Dendritic cell treated with granulocyte-macrophage colony-stimulating factor and Interleukin-4, amounts not matched to agents 40 ng/mL and 50 ng/mL, for 4 days (primary cell): Measurements from ENCODE around the gene PORCN.

Source experiments
- H3K27ac Mint-ChIP-seq: one replicate; pipeline ENCODE4 v1.8.0; 2022; ENCODE audit warnings: mild to moderate bottlenecking, mixed read lengths
- H3K27me3 Mint-ChIP-seq: one replicate; pipeline ENCODE4 v1.8.0; 2022; ENCODE audit warnings: mild to moderate bottlenecking, mixed read lengths
- H3K36me3 Mint-ChIP-seq: one replicate; pipeline ENCODE4 v1.8.0; 2022; ENCODE audit warnings: low read depth, mixed read lengths
- H3K4me1 Mint-ChIP-seq: one replicate; pipeline ENCODE4 v1.8.0; 2022; ENCODE audit warnings: low read depth, mixed read lengths
- H3K4me3 Mint-ChIP-seq: one replicate; pipeline ENCODE4 v1.8.0; 2022; ENCODE audit warnings: mild to moderate bottlenecking, moderate library complexity, mixed read lengths
- H3K9me3 Mint-ChIP-seq: one replicate; pipeline ENCODE4 v1.8.0; 2022; ENCODE audit warnings: mixed read lengths
- intact Hi-C: fragments of 100-400 bp; cut with micrococcal nuclease; formaldehyde crosslinking; loops from one replicate; pipeline ENCODE4 v1.15.0; 2022

PORCN gene

GRCh38 chrX:48487362-48487798 lies 21.4 kb upstream of the PORCN start:
- H3K9me3 Mint-ChIP-seq = no peaks in the 10 kb centered on the region
- no peak overlapping the region for H3K4me3 Mint-ChIP-seq
- no peaks in the 10 kb centered on the region for H3K27me3 Mint-ChIP-seq
- H3K27ac Mint-ChIP-seq = peak overlapping the region; percentile 53
- intact Hi-C loops = no loop called here
- H3K36me3 Mint-ChIP-seq = peaks cover 20% of the 10 kb centered on the region
- H3K4me1 Mint-ChIP-seq = peaks cover 11% of the 10 kb centered on the region

- Mint-ChIP-seq H3K27me3 (no peaks in the 10 kb centered on the region), H3K4me3 (no peak overlapping the region), H3K36me3 (peaks cover 14% of the 10 kb centered on the region), H3K9me3 (no peaks in the 10 kb centered on the region), H3K27ac (peak overlapping the region; percentile 53), H3K4me1 (peaks cover 15% of the 10 kb centered on the region)
- intact Hi-C loops = no loop called here
These were observed 20.8 kb upstream of the PORCN start for GRCh38 chrX:48488034-48488433.

- no peaks in the 10 kb centered on the region for H3K9me3 Mint-ChIP-seq
- peaks cover 7% of the 10 kb centered on the region for H3K36me3 Mint-ChIP-seq
- intact Hi-C loops = no loop called here
- H3K4me3 Mint-ChIP-seq = no peak overlapping the region
- peak overlapping the region; percentile 20 for H3K27ac Mint-ChIP-seq
- H3K27me3 Mint-ChIP-seq = no peaks in the 10 kb centered on the region
- H3K4me1 Mint-ChIP-seq = peaks cover 15% of the 10 kb centered on the region
These were observed 19.5 kb upstream of the PORCN start for GRCh38 chrX:48489296-48489695.

GRCh38 chrX:48489892-48490291 lies 18.9 kb upstream of the PORCN start:
- intact Hi-C loops = no loop called here
- Mint-ChIP-seq H3K9me3 (no peaks in the 10 kb centered on the region), H3K27me3 (no peaks in the 10 kb centered on the region), H3K4me3 (no peak overlapping the region), H3K27ac (no peak overlapping the region), H3K4me1 (peaks cover 15% of the 10 kb centered on the region), H3K36me3 (peaks cover 7% of the 10 kb centered on the region)

- no peak overlapping the region for H3K27ac Mint-ChIP-seq
- peaks cover 7% of the 10 kb centered on the region for H3K36me3 Mint-ChIP-seq
- peaks cover 15% of the 10 kb centered on the region for H3K4me1 Mint-ChIP-seq
- H3K9me3 Mint-ChIP-seq = no peaks in the 10 kb centered on the region
- intact Hi-C loops = no loop called here
- H3K27me3 Mint-ChIP-seq = no peaks in the 10 kb centered on the region
- H3K4me3 Mint-ChIP-seq = no peak overlapping the region
These were observed 18.1 kb upstream of the PORCN start for GRCh38 chrX:48490661-48491060.

- peaks cover 15% of the 10 kb centered on the region for H3K4me1 Mint-ChIP-seq
- no peak overlapping the region for H3K4me3 Mint-ChIP-seq
- H3K27ac Mint-ChIP-seq = peak overlapping the region; percentile 75
- H3K36me3 Mint-ChIP-seq = peaks cover 6% of the 10 kb centered on the region
- H3K9me3 Mint-ChIP-seq = no peaks in the 10 kb centered on the region
- no peaks in the 10 kb centered on the region for H3K27me3 Mint-ChIP-seq
- intact Hi-C loops = no loop called here
These were observed 17.0 kb upstream of the PORCN start for GRCh38 chrX:48491809-48492208.

GRCh38 chrX:48492293-48492910 lies 16.4 kb upstream of the PORCN start:
- Mint-ChIP-seq H3K27ac (peak overlapping the region; percentile 75), H3K36me3 (peaks cover under 1% of the 10 kb centered on the region), H3K4me3 (no peak overlapping the region), H3K9me3 (no peaks in the 10 kb centered on the region), H3K27me3 (no peaks in the 10 kb centered on the region), H3K4me1 (peaks cover 11% of the 10 kb centered on the region)
- intact Hi-C loops = no loop called here

- intact Hi-C loops = no loop called here
- no peaks in the 10 kb centered on the region for H3K27me3 Mint-ChIP-seq
These were observed 14.9 kb upstream of the PORCN start for GRCh38 chrX:48493890-48494364.

GRCh38 chrX:48496660-48497059 lies 12.1 kb upstream of the PORCN start:
- intact Hi-C loops = no loop called here
- H3K27ac Mint-ChIP-seq = no peak overlapping the region
- H3K27me3 Mint-ChIP-seq = no peaks in the 10 kb centered on the region
- no peaks in the 10 kb centered on the region for H3K36me3 Mint-ChIP-seq
- no peak overlapping the region for H3K4me3 Mint-ChIP-seq
- no peaks in the 10 kb centered on the region for H3K9me3 Mint-ChIP-seq
- peaks cover 17% of the 10 kb centered on the region for H3K4me1 Mint-ChIP-seq

More at GRCh38 chrX:48493890-48494364, 14.9 kb upstream of the PORCN start:
- no peaks in the 10 kb centered on the region for H3K9me3 Mint-ChIP-seq
- no peak overlapping the region for H3K27ac Mint-ChIP-seq
- no peak overlapping the region for H3K4me3 Mint-ChIP-seq
- H3K36me3 Mint-ChIP-seq = no peaks in the 10 kb centered on the region
- peaks cover 17% of the 10 kb centered on the region for H3K4me1 Mint-ChIP-seq

- peaks cover 8% of the 10 kb centered on the region for H3K4me1 Mint-ChIP-seq
- H3K27ac Mint-ChIP-seq = no peak overlapping the region
- no peaks in the 10 kb centered on the region for H3K9me3 Mint-ChIP-seq
- H3K36me3 Mint-ChIP-seq = no peaks in the 10 kb centered on the region
- H3K27me3 Mint-ChIP-seq = no peaks in the 10 kb centered on the region
- intact Hi-C loops = no loop called here
- no peak overlapping the region for H3K4me3 Mint-ChIP-seq
These were observed 10.9 kb upstream of the PORCN start for GRCh38 chrX:48497871-48498270.

- no peak overlapping the region for H3K4me3 Mint-ChIP-seq
- H3K4me1 Mint-ChIP-seq = peaks cover 8% of the 10 kb centered on the region
These were observed 10.4 kb upstream of the PORCN start for GRCh38 chrX:48498374-48498809.

GRCh38 chrX:48504261-48504660 lies 4.5 kb upstream of the PORCN start:
- intact Hi-C loops = no loop called here
- H3K27ac Mint-ChIP-seq = no peak overlapping the region
- no peak overlapping the region for H3K4me3 Mint-ChIP-seq

More at GRCh38 chrX:48498374-48498809, 10.4 kb upstream of the PORCN start:
- no peak overlapping the region for H3K27ac Mint-ChIP-seq
- H3K36me3 Mint-ChIP-seq = no peaks in the 10 kb centered on the region
- H3K9me3 Mint-ChIP-seq = no peaks in the 10 kb centered on the region
- H3K27me3 Mint-ChIP-seq = no peaks in the 10 kb centered on the region
- intact Hi-C loops = no loop called here

GRCh38 chrX:48505481-48505880 lies 3.3 kb upstream of the PORCN start:
- no peaks in the 10 kb centered on the region for H3K9me3 Mint-ChIP-seq
- intact Hi-C loops = no loop called here
- H3K36me3 Mint-ChIP-seq = no peaks in the 10 kb centered on the region

More at GRCh38 chrX:48504261-48504660, 4.5 kb upstream of the PORCN start:
- peaks cover 3% of the 10 kb centered on the region for H3K27me3 Mint-ChIP-seq
- no peaks in the 10 kb centered on the region for H3K9me3 Mint-ChIP-seq
- no peaks in the 10 kb centered on the region for H3K36me3 Mint-ChIP-seq
- peaks cover 2% of the 10 kb centered on the region for H3K4me1 Mint-ChIP-seq

GRCh38 chrX:48507246-48507645 lies 1.5 kb upstream of the PORCN start:
- no peaks in the 10 kb centered on the region for H3K9me3 Mint-ChIP-seq

More at GRCh38 chrX:48505481-48505880, 3.3 kb upstream of the PORCN start:
- Mint-ChIP-seq H3K4me3 (no peak overlapping the region), H3K27me3 (peaks cover 3% of the 10 kb centered on the region), H3K27ac (no peak overlapping the region), H3K4me1 (peaks cover 11% of the 10 kb centered on the region)

GRCh38 chrX:48509245-48509590 lies 426 bp downstream of the PORCN start:
- peak overlapping the region; percentile 88 for H3K27ac Mint-ChIP-seq
- peaks cover 15% of the 10 kb centered on the region for H3K4me1 Mint-ChIP-seq
- H3K4me3 Mint-ChIP-seq = peak overlapping the region; percentile 87
- intact Hi-C loops = no loop called here
- H3K9me3 Mint-ChIP-seq = no peaks in the 10 kb centered on the region
- peaks cover 10% of the 10 kb centered on the region for H3K36me3 Mint-ChIP-seq
- no peaks in the 10 kb centered on the region for H3K27me3 Mint-ChIP-seq

More at GRCh38 chrX:48507246-48507645, 1.5 kb upstream of the PORCN start:
- Mint-ChIP-seq H3K4me3 (no peak overlapping the region), H3K4me1 (peaks cover 15% of the 10 kb centered on the region), H3K27ac (no peak overlapping the region), H3K27me3 (peaks cover 3% of the 10 kb centered on the region), H3K36me3 (peaks cover 5% of the 10 kb centered on the region)
- intact Hi-C loops = no loop called here
